Keratinocyte (primary cell): ENCODE results near the gene SLC22A3. TPM values are rescaled to one million over a fixed set of nuclear protein-coding genes. Genes with fewer than 3 reads are reported as not detected.

Experiments used
- DNase-seq: peaks from one replicate; pipeline ENCODE4 v3.0.0-alpha.2; 2011; ENCODE audit warnings: low read depth, missing footprints, low spot score
- FAIRE-seq: peaks from 2 replicates; lab custom pipeline; 2011; peaks lifted over from hg19 to GRCh38; lab: Jason Lieb, UNC
- H2AFZ ChIP-seq: 2 replicates; pipeline ENCODE4 v1.6.0; 2012; ENCODE audit warnings: low read length, control low read depth, inconsistent platforms; ENCODE audit not compliant: control insufficient read depth
- H3K27ac ChIP-seq: 2 replicates; pipeline ENCODE4 v1.5.1; 2011; ENCODE audit warnings: low read length; ENCODE audit not compliant: control insufficient read depth, insufficient read depth
- H3K27me3 ChIP-seq: 3 replicates; pipeline ENCODE4 v1.6.0; 2011; ENCODE audit warnings: low read length; ENCODE audit not compliant: control insufficient read depth, insufficient read depth; ENCODE audit errors: extremely low read depth
- H3K36me3 ChIP-seq, 2 experiments: 2 replicates in 1 of 2; 3 replicates in 1 of 2; pipeline ENCODE4 v1.5.1; 2011; ENCODE audit warnings: low read length in 2 of 2, mild to moderate bottlenecking in 1 of 2; ENCODE audit not compliant: control insufficient read depth in 2 of 2, insufficient read depth in 2 of 2; ENCODE audit errors: extremely low read depth in 1 of 2
- H3K4me1 ChIP-seq: 3 replicates; pipeline ENCODE4 v1.5.1; 2011; ENCODE audit warnings: low read length; ENCODE audit not compliant: control insufficient read depth, insufficient read depth; ENCODE audit errors: extremely low read depth
- H3K4me2 ChIP-seq: 3 replicates; pipeline ENCODE4 v1.6.0; 2011; ENCODE audit warnings: low read depth, low read length; ENCODE audit not compliant: control insufficient read depth, insufficient read depth; ENCODE audit errors: extremely low read depth
- H3K4me3 ChIP-seq, 3 experiments: fragments of 200-600 bp in 1 of 3; sonication (generic) in 1 of 3; 2 replicates in 2 of 3; 3 replicates in 1 of 3; pipeline ENCODE4 v1.5.1; 2011 to 2016; ENCODE audit warnings: low read length in 3 of 3, mild to moderate bottlenecking in 3 of 3, control low read depth in 2 of 3, inconsistent platforms in 1 of 3, low read depth in 1 of 3, mixed read lengths in 1 of 3, mixed run types in 1 of 3, moderate library complexity in 1 of 3; ENCODE audit not compliant: control insufficient read depth in 2 of 3, insufficient read depth in 2 of 3; ENCODE audit errors: extremely low read depth in 1 of 3
- H3K79me2 ChIP-seq: 2 replicates; pipeline ENCODE4 v1.6.0; 2012; ENCODE audit warnings: low read length; ENCODE audit not compliant: control insufficient read depth, insufficient read depth
- H3K9ac ChIP-seq: 3 replicates; pipeline ENCODE4 v1.6.0; 2011; ENCODE audit warnings: low read length; ENCODE audit not compliant: control insufficient read depth, insufficient read depth; ENCODE audit errors: extremely low read depth
- H3K9me1 ChIP-seq: 3 replicates; pipeline ENCODE4 v1.6.0; 2011; ENCODE audit warnings: low read length; ENCODE audit not compliant: control insufficient read depth, insufficient read depth; ENCODE audit errors: extremely low read depth
- H3K9me3 ChIP-seq: 2 replicates; pipeline ENCODE4 v1.5.1; 2012; ENCODE audit warnings: low read depth, low read length; ENCODE audit not compliant: control insufficient read depth
- H4K20me1 ChIP-seq: 3 replicates; pipeline ENCODE4 v1.6.0; 2011; ENCODE audit warnings: low read length; ENCODE audit not compliant: control insufficient read depth, insufficient read depth; ENCODE audit errors: extremely low read depth
- CTCF ChIP-seq, 3 experiments: IDR thresholded peaks in 1 of 3; conservative IDR thresholded peaks in 1 of 3; optimal IDR thresholded peaks in 1 of 3; 2 replicates in 2 of 3; 3 replicates in 1 of 3; pipeline versions ENCODE3 to v1.5.1; 2011; ENCODE audit warnings: low read length in 3 of 3, mild to moderate bottlenecking in 3 of 3, moderate library complexity in 2 of 3, control low read depth in 1 of 3, inconsistent platforms in 1 of 3; ENCODE audit not compliant: insufficient read depth in 2 of 3; ENCODE audit errors: extremely low read depth in 1 of 3
- EZH2 ChIP-seq: IDR thresholded peaks from one replicate; pipeline ENCODE4 v1.6.1; 2012; ENCODE audit warnings: inconsistent platforms, mild to moderate bottlenecking, low read length, moderate library complexity
- dilution Hi-C: fragments of 300-500 bp; cut with MboI; formaldehyde crosslinking; loops from one replicate; pipeline ENCODE4 v1.7.0; 2020; ENCODE audit warnings: low sequenced_read_pairs; ENCODE audit not compliant: extremely low pct_ligation_motif_present
- polyA plus RNA-seq, 5 experiments: library from polyadenylated mRNA; depleted of rRNA in 3 of 5; stranded (reverse) in 3 of 5; stranded (forward) in 1 of 5; unstranded in 1 of 5; fragments of >200 nt; gene quantifications; 1 replicate in 1 of 5; 2 replicates in 3 of 5; 3 replicates in 1 of 5; pipeline versions ENCODE4 v1.2.1 to v1.2.3, GENCODE V29; 2011 to 2012; ENCODE audit warnings: missing spikeins in 2 of 5, low read depth in 1 of 5, low replicate concordance in 1 of 5

SLC22A3 gene
- polyA plus RNA-seq, 1 donor (not counting 4 experiments of a cell fraction or from before 2014, with no cell fraction given) = 1.8 TPM

GRCh38 chr6:160356074-160356744 lies 8.0 kb downstream of the SLC22A3 start:
- DNase-seq = no peak
- no peak for TF ChIP-seq EZH2
- no peak for TF ChIP-seq CTCF (optimal IDR thresholded peaks at IDR 0.05 in 1 of 3, IDR thresholded peaks at IDR 0.05 in 1 of 3, conservative IDR thresholded peaks at IDR 0.05 in 1 of 3; ENCODE audit: extremely low read depth in 1 of 3, insufficient read depth in 2 of 3, low read length in 3 of 3)
- no peak overlapping the region for H3K4me3 ChIP-seq
- no peaks in the 10 kb centered on the region for H3K36me3 ChIP-seq
- no peaks in the 10 kb centered on the region for H4K20me1 ChIP-seq
- dilution Hi-C loops = no loop called here
- no peak overlapping the region for H2AFZ ChIP-seq
- no peaks in the 10 kb centered on the region for H3K27me3 ChIP-seq
- H3K9me1 ChIP-seq = no peaks in the 10 kb centered on the region
- no peak overlapping the region for H3K9ac ChIP-seq
- no peaks in the 10 kb centered on the region for H3K79me2 ChIP-seq
- no peak for FAIRE-seq
- no peak overlapping the region for H3K4me2 ChIP-seq
- no peak overlapping the region for H3K27ac ChIP-seq
- H3K9me3 ChIP-seq = no peaks in the 10 kb centered on the region
- peaks cover 13% of the 10 kb centered on the region for H3K4me1 ChIP-seq

GRCh38 chr6:160357088-160357487 lies 8.9 kb downstream of the SLC22A3 start:
- dilution Hi-C loops = no loop called here
- Histone ChIP-seq H3K9me1 (no peaks in the 10 kb centered on the region), H3K79me2 (no peaks in the 10 kb centered on the region), H3K4me1 (peaks cover 13% of the 10 kb centered on the region), H2AFZ (no peak overlapping the region), H3K27ac (no peak overlapping the region), H3K4me2 (no peak overlapping the region), H4K20me1 (no peaks in the 10 kb centered on the region), H3K9me3 (no peaks in the 10 kb centered on the region), H3K4me3 (no peak overlapping the region), H3K36me3 (no peaks in the 10 kb centered on the region), H3K27me3 (no peaks in the 10 kb centered on the region), H3K9ac (no peak overlapping the region)
- FAIRE-seq = no peak
- TF ChIP-seq EZH2 (no peak), CTCF (optimal IDR thresholded peaks at IDR 0.05 in 1 of 3, IDR thresholded peaks at IDR 0.05 in 1 of 3, conservative IDR thresholded peaks at IDR 0.05 in 1 of 3; ENCODE audit: extremely low read depth in 1 of 3, insufficient read depth in 2 of 3, low read length in 3 of 3) (no peak)
- no peak for DNase-seq
